Measurements from ENCODE around the gene MGLL. TPM values are rescaled to one million over a fixed set of nuclear protein-coding genes. Genes with fewer than 3 reads are reported as not detected.

The MGLL gene
- total RNA-seq, 1 donor from 2014 or later: 61.0 TPM

DNA sequence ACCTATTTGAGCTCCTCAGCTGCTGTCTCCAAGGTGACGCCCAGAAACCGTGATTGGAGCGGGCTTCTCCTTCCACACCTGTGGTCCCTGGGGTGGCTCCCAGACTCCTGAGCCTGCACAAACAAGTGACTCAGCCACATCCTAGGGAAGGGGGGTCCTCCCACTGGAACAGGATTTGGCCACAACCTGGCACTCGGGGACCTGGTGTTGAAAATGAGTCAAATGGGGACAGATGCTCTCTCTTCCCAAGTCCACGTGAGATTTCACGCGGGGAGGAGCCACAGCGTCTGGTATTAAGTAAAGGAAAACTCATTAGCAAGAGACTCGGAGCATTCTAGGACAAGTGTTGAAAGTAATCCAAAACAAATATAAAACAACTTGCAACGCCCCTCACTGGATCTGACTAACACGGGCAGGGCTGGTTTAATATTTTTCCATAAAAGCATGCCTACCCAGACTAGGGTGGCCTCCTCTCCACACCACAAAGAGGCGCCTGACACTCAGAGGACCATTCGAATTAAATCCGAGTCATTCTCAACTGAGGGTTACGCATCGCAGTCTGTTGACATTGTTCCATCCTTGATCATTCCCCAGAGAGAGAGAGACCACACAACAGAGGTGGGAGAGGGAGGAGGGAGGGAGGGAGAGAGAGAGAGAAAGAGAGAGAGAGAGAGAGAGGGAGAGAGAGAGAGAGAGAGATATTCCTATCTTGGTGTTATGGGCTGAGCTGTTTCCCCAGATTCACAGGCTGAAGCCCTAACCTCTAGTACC, 74.4 kb downstream of the MGLL start:
- Mint-ChIP-seq H3K36me3 (ENCODE audit: low read depth) (peaks cover 1% of the 10 kb centered on the region), H3K27ac (ENCODE audit: unreplicated experiment) (peak overlapping the region; percentile 97), H3K4me3 (ENCODE audit: unreplicated experiment) (peak overlapping the region; percentile 14), H3K9me3 (ENCODE audit: low read depth) (no peaks in the 10 kb centered on the region), H3K27me3 (ENCODE audit: low read depth) (no peaks in the 10 kb centered on the region), H3K4me1 (ENCODE audit: low read depth) (peaks cover 82% of the 10 kb centered on the region)
- no peak for DNase-seq (ENCODE audit: low spot score)
- TF ChIP-seq, protein P1, sequence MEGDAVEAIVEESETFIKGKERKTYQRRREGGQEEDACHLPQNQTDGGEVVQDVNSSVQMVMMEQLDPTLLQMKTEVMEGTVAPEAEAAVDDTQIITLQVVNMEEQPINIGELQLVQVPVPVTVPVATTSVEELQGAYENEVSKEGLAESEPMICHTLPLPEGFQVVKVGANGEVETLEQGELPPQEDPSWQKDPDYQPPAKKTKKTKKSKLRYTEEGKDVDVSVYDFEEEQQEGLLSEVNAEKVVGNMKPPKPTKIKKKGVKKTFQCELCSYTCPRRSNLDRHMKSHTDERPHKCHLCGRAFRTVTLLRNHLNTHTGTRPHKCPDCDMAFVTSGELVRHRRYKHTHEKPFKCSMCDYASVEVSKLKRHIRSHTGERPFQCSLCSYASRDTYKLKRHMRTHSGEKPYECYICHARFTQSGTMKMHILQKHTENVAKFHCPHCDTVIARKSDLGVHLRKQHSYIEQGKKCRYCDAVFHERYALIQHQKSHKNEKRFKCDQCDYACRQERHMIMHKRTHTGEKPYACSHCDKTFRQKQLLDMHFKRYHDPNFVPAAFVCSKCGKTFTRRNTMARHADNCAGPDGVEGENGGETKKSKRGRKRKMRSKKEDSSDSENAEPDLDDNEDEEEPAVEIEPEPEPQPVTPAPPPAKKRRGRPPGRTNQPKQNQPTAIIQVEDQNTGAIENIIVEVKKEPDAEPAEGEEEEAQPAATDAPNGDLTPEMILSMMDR (IDR thresholded peaks at IDR 0.05): peak; percentile 71

DNA sequence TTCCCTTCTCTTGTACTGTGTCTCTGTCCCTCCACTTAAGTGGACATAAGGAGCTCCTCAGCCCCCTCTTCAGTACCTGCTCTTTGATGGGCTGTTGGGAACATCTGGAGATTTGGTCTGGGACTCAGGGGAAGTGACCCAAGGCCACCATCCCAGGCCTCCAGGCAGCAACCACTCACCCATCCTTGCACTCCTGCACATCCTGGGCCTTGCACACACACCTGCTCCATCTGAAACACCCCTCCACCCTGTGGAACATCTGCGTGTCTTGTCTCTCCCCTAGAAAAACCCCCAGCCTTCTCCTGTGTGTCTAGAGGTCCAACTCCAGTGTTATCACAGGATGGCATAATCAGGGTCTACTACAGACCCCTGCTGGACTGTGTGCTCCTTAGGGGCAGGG, 75.2 kb downstream of the MGLL start:
- Mint-ChIP-seq H3K27me3 (ENCODE audit: low read depth) (no peaks in the 10 kb centered on the region), H3K4me1 (ENCODE audit: low read depth) (peaks cover 83% of the 10 kb centered on the region), H3K4me3 (ENCODE audit: unreplicated experiment) (no peak overlapping the region), H3K27ac (ENCODE audit: unreplicated experiment) (peak overlapping the region; percentile 97), H3K9me3 (ENCODE audit: low read depth) (no peaks in the 10 kb centered on the region), H3K36me3 (ENCODE audit: low read depth) (peaks cover 1% of the 10 kb centered on the region)
- TF ChIP-seq, protein P1 (IDR thresholded peaks at IDR 0.05): no peak
- DNase-seq (ENCODE audit: low spot score): no peak

DNA sequence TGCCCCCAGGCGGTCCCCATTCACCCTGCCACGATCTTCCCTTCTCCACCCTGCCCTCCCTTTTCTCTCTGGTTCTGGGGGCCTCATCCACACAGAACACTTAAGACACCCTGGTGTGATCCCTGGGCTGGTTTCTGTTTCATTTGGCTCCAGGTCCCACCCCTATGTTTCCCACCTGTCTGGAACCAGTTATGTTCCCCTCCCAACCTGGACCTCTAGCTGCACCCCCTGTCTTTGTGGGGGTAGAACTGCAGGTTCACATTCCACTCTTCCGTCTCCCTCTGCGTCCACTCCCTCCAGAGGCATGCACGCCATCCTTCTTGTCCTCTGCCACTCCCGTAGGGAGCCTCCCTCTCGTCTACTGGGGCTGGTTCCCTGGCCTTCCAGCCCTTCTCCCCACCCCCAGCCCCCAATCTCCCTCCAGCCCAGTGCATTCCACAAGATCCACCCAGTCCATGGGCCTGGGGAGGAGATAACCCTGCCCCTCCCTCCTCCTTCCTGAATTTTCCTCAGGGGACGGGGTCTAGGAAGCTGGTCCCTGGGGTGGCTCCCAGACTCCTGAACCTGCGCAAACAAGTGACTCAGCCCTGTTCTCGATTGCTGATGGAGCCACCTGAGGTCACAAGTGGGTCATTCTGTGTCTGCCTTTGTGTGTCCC, 75.8 kb downstream of the MGLL start:
- no peak overlapping the region for H3K4me3 Mint-ChIP-seq (ENCODE audit: unreplicated experiment)
- H3K4me1 Mint-ChIP-seq (ENCODE audit: low read depth): peaks cover 83% of the 10 kb centered on the region
- H3K9me3 Mint-ChIP-seq (ENCODE audit: low read depth): no peaks in the 10 kb centered on the region
- peaks cover 1% of the 10 kb centered on the region for H3K36me3 Mint-ChIP-seq (ENCODE audit: low read depth)
- H3K27ac Mint-ChIP-seq (ENCODE audit: unreplicated experiment): peak overlapping the region; percentile 97
- TF ChIP-seq, protein P1 (IDR thresholded peaks at IDR 0.05): peak; percentile 67
- no peak for DNase-seq (ENCODE audit: low spot score)
- no peaks in the 10 kb centered on the region for H3K27me3 Mint-ChIP-seq (ENCODE audit: low read depth)

DNA sequence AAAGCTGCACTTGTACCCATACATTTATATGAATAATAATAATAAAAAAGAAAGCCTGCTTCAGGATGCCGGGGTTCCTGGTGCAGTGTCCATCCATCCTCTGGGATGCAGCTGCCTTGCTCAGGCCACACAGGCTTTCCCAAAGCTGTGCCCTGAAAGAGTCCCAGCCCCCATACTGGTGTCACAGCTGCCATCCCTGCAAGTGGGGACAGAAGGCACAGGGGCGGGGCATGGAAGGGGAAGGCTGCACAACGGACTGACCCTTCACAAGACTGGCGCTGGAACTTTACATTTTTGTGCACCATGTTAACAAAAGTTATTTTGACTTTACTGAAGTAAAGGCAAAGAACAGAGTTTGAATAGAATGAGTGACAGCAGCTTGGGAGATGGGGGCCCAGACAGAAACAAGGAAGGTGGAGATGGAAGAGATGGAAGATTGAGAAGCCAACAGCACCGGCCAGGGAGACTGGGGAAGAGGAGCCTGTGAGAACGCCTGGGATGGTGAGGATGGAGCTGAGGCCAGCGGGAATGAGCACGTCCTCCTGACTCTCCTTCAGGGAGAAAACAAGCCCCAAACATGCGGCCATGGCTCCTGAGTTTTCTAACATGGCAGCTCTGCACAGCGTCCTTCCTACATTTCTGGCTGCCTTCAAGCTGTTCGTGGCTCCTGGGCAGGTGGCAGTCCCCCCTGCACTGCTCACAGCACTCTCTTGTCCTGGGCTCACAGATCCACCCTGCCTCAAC, 76.5 kb downstream of the MGLL start:
- H3K9me3 Mint-ChIP-seq (ENCODE audit: low read depth): no peaks in the 10 kb centered on the region
- TF ChIP-seq, protein P1 (IDR thresholded peaks at IDR 0.05): no peak
- H3K27ac Mint-ChIP-seq (ENCODE audit: unreplicated experiment): no peak overlapping the region
- no peak for DNase-seq (ENCODE audit: low spot score)
- no peaks in the 10 kb centered on the region for H3K27me3 Mint-ChIP-seq (ENCODE audit: low read depth)
- peaks cover 1% of the 10 kb centered on the region for H3K36me3 Mint-ChIP-seq (ENCODE audit: low read depth)
- H3K4me3 Mint-ChIP-seq (ENCODE audit: unreplicated experiment): no peak overlapping the region
- H3K4me1 Mint-ChIP-seq (ENCODE audit: low read depth): peaks cover 78% of the 10 kb centered on the region

DNA sequence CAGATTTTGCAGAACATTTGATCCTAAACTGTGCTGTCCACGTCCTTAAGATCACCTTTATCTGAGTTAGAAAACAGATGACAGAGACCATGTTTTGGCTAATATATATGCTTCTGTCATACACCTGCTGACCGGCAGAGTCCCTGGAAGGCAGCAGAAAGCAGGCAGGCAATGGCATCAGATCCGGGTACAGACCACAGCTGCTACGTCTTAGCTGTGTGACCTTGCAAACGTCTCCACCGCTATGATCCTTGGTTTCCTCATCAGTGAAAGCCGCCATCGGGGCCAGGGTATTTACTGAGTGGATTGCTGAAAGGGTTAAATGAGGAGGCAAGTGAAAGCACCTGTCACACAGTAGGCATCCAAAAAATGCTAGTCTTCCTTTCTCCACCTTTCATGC, 77.4 kb downstream of the MGLL start:
- H3K36me3 Mint-ChIP-seq (ENCODE audit: low read depth): peaks cover 1% of the 10 kb centered on the region
- no peak for DNase-seq (ENCODE audit: low spot score)
- TF ChIP-seq, protein P1 (IDR thresholded peaks at IDR 0.05): no peak
- no peak overlapping the region for H3K4me3 Mint-ChIP-seq (ENCODE audit: unreplicated experiment)
- no peak overlapping the region for H3K27ac Mint-ChIP-seq (ENCODE audit: unreplicated experiment)
- H3K4me1 Mint-ChIP-seq (ENCODE audit: low read depth): peaks cover 77% of the 10 kb centered on the region
- H3K9me3 Mint-ChIP-seq (ENCODE audit: low read depth): no peaks in the 10 kb centered on the region
- H3K27me3 Mint-ChIP-seq (ENCODE audit: low read depth): no peaks in the 10 kb centered on the region
